GM18858 (cell line): ENCODE measurements around the gene BCL2.
A peak's percentile ranks its signal among the peaks of the same experiment; 100 is the strongest.

Source experiments
- ATAC-seq: cut with Tn5 transposase; IDR thresholded peaks from one replicate; pipeline ENCODE4 v1.9.1; 2021; ENCODE audit not compliant: unreplicated experiment

BCL2 gene

DNA sequence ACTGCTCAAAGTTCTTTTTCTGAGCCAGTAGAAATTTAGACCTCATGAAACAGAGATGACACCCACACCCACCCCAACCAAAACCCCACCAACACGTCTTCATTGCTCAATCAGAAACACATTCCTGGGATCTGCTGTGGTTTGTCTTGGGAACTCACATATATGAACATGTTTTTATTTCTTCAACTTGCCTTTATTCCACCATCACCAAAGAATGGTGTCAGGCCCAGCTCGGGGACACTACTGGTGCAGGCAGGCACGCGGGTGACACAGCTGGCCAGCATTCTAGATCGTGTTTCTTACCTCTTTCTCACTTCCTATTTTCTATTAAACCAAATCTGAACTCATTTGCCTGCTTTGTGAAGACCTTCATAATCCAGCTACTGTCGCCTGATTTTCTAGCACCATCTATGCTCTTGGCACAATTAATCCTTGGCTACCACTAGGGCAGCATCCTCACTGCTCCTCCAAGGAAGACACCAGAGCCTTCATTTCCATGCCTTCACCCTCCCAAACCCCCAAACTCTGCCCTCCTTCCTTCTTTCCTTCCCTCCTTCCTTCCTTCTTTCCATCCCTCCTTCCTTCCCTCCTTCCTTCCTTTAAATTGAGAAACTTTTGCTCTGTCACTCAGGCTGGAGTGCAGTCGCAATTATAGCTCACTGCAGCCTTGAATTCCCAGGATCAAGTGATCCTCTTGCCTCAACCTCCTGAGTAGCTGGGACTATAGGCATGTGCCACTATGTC lies 157.1 kb downstream of the BCL2 start:
- ATAC-seq: peak; percentile 18

DNA sequence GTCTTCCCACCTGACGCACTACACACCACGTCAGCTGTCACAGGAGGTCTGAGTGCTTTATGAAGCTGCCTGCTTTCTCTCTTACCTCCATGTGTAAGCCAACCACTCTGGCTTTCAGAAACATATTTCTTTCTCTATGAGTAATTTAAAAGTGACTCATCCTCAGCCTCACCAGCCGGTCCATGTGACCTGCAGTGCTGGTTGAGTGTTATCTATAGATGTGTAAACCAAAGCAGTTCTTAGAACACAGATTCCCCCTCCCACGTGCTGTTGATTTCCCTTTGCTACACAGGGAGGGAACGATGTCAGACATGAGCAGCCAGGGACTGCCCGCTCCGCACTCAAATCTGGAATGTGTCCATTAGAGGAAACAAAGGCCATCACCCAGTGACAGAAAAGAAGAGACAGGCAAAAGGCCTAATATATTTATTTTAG lies 157.8 kb downstream of the BCL2 start:
- peak; percentile 44 for ATAC-seq

DNA sequence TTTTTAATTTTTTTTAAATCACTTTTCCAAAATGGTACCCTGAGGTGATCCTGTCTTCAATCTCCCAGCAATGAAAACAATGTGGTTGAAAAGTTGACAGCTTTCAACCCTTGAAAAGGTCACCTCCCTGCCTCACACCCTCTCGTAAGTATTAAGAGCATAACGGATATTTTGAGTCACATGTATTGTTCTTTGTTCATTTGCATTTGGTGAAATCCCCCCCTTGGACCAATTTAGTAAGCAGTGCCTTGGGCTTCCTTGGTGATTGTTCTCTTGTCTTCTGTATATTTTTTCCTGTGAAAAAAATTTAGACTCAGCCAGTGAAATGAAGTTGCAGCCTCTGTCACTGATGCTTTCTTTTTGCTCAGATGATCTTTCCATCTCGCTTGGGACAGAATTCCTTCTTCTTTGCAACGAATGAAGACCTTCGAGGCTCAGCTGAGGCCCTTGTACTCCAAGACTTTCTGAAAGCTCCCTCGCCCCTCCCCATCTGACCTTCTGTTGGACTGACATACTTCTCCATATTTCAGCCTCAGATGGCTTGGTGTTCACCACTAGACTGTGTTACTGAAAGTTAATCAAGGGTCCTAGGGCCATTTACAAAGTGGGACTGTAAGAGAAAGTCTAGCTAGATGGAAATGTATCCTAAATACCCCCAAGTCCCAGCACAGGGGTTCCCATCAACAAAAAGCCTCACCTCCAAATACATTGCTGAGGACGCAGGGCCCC lies 158.4 kb downstream of the BCL2 start:
- ATAC-seq: peak; percentile 22

DNA sequence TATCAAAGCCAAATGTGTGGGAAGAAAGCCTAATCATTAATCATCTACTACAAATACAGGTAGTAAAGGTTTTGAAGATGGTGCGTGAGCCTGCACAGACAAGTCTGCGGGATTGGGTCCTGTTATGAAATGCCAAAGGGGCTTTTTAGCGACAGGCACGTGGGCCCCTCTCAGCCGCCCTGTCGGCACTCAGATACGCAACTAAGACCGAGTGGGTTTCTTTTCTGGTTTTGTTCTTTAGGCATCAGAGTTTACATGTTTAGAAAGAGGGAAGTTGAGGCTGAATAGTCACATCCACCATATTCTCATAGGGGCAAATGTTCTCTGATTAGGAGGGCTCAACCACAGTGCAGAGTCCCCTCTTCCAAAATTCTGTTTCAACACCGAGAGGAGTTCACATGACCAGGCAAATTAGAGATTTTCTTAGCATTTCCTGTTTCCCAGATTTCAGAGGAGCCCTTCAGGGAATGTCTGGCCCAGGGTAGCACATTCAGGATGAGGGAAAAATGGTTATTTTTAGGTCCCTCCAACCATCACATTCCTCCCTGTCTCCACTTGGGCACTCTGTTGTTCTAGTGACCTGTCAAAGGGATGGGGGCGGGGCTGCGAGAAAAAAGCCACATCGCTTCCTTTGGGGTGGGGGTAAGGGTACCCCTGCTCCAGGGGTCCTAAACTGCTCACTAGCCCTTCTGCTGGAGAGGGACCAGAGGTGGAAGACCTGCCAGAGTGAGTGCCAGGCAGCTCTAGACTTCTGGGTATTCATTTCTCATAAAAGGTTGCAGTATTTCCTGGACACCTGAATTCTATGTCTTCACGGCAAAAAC lies 159.2 kb downstream of the BCL2 start:
- ATAC-seq: no peak

DNA sequence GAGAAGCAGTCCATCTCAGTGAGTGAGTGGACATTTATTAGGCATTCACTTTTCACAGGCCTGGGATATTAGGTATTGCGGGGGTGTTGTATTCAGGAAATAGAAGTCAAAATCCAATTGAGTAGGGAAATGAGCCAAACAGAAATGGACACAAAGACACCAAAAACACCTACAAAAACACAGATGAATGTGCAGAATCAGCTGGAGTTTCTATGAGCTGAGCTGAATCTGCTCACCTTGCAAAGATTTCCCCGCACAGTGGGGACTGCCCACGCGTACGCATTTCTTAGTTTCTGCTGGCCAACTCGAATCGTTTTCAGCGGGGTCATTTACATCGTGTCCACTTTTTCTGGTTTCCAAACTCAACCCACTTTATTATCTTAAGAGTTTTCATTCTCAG lies 160.0 kb downstream of the BCL2 start:
- ATAC-seq: no peak

DNA sequence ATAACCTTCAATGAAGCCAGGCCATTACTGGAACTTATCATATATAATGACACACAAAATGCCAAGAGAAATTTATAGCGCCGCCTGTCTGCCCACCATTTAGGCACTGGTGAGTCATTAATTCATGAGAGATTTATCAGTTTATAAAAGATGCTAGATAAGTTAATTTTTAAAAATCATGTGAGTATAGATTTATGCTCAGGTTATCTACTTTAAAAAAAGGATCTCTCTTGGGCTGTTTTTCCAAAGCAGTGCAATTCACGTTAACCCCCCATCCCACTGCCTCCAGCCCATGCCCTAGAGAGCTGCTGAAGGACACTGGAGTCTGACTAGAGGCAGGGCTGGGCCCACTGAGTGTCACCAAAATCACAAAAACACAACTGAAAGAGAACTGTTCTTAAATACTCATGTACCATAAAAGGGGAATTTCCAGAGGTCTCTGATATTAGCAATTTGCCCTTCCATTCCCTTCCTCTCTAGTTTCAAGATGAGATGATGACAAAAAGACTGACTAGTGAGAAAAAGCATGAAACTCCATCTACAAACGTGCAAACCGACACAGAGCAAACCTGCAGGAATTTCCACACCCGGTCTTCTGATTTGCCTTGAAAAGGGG lies 160.8 kb downstream of the BCL2 start:
- peak; percentile 18 for ATAC-seq

DNA sequence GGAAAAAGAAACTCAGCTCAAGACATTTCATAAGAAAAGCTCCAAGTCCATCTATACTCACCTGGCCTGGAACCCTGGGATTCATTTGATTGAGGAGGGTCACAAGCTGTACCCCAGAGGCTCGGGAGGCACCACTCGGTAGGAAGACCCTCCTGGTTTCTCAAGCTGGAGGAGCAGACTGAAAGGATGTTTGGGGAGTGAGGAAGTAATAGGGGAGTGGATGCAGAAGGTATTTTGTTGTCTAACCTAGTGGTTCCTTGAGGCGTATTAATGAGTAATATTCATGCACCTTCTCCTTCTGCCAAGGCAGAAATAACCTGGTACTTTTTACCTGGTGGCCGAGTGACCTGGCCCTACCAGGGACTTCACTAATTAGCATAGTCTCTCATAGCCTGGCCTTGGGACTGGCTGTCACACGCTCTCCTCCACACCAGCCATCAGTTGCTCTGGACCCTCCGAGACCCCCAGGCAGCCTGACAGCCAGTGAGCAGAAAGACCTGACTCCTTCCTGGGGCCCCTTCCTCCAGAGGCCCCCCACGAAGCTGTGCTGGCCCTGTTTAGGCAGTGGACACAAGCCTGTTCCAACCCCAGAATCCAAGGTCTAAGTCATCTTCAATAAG lies 161.4 kb downstream of the BCL2 start:
- ATAC-seq: no peak

DNA sequence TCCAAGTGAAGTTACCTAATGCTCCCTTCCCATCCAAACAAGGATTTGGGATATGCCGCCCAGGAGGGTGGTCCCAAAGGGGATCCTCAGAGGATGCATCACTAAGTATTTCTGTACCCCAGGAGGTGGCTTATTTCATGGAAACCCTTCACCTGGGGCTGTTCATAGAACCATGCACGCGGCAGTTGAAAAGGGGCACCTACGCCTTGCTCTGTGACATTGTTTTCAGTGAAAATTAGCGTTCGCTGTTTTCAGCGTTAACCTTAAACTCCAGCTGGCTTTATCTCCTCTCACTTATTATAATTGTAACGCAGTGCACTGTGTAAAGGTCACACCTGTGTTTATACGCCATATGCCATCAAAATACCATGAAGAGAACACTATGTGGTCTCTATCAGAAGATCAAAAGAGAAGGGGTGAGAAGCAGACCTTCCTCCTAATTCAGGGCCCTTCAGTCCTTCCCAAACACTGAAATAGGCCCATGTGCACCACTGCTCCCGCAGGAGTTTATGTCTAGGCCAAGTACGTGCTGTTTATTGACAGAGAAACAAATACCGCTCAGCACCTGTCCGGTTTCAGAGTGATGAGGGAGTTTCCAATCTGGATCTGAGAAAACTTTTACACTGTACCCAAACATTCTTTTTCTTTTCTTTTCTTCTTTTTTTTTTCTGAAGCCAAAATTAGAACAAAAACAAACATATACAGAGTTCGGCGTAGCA lies 162.1 kb downstream of the BCL2 start:
- ATAC-seq: no peak

DNA sequence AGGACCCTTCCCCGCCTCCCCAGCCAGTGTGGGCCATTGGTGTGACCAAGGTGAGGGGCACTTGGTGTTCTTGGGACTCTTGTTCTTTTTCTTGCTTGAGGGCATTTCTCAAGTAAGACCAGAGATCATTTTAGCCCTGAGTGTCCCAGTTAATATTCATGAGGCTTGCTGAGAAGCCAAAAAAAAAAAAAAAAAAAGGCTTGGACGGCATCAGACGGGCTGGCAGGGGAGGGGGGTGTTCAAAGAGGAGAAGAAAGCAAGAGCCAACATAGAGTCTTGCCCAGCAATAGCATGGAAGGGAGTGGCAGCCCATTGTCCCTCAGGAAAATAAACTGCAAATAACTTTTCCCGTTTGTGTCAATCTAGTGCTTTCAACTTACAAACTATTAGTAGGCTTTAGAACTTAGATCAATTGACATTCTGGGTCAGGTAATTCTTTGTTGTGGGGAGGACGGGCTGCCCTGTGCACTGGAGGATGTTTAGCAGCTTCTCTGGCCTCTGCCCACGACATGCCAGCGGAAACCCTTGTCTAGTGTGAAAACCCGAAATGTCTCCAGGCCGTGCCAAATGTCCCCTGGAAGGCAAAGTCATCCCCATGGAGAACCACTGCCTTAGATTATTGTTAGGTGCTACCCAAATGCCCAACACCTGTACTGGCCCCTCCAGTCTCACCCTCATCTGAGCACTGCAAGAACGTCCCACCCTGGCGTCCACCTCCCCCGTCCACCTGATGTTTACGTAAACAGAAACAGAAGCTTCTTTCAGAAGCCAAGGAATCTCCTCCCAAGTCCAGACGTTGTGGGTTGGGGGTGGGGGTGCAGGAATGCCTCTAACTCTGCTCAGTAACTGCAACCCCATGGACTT lies 163.4 kb downstream of the BCL2 start:
- no peak for ATAC-seq

DNA sequence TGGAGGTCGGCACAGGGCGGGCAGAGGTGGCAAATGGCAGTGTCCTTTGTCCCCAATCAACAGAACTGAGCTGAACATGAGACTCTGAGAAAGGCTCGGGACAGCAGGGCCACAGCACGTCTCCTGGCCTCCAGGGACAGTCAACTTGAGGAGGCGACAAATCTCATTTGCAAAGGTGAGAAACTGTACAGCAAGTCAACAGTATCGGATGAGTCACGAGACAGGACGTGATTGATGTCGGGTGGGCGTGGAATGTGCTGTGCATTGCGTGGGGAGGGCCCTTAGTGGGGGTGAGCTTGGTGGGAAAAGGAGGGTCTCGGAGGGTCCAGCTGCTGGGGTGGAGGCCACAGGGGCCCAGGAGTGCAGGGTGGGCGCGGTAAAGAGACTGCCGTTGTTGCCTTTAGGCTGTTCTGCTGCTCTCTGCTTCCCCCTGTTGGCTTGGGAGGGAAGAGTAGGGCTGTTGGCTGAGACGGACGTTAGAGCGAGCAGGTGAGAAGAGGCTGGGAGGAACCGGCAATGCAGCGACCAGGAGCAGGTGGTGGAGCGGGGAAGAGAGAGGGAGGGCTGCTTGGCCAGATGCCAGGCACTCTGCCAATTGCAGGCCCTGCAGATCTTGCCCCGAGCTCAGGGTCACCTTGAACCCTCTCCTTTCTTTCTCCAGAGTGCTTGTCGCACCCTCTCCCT lies 164.3 kb downstream of the BCL2 start:
- peak; percentile 25 for ATAC-seq

DNA sequence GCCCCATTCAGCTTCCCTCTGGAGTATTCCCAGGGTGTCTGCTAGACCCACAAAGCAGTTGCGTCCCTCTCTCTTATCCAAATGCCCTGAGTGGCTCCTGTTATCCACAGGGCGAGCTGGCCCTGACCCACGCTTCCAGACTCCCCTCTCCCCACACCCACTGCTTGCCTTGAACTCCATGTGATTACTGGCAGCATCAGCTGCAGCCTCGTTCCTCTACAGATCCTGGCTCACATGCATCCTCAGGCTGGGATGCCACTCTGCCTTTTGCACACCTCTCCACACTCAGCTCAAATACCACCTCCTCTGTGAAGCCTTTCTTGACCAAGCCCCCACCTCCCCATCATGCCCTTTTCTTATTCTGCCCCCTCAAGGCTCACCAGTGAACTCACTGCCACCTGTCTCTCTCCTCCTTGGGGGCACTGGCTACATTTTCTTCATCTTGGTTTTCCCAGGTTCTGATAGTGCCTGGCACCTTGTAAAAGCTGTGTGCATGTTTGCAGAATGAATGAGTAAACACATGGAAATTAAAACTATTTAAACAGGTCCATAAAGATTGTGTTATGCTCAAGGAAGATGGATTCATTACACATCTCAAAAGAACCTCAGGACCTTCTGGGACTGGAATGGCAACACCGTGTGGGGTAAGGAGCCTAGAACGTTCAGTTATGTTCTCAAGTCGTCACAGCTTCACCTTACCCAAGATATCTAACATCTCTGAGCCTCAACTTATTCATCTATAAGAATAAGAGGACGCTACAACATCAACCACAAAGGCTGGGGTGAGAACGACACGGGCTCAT lies 165.0 kb downstream of the BCL2 start:
- ATAC-seq: no peak

DNA sequence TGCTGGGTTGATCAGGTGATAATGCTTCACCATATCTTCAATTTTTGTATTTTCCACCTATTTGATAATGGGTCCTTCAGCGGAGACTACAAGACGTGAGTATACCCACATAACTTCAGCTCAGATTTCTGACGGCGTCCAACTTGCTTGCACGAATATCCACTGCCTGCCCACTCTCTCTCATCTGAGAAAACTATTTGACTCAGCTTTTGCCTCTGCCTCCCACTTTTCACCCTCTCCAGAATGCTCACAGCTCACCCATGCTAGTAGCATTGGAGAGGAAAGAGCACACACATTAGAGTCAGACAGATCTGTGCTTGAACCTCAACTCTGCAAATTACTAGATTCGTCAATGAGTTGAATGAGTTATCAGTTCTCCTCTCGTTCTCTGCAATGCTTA lies 166.8 kb downstream of the BCL2 start:
- ATAC-seq: peak; percentile 30

DNA sequence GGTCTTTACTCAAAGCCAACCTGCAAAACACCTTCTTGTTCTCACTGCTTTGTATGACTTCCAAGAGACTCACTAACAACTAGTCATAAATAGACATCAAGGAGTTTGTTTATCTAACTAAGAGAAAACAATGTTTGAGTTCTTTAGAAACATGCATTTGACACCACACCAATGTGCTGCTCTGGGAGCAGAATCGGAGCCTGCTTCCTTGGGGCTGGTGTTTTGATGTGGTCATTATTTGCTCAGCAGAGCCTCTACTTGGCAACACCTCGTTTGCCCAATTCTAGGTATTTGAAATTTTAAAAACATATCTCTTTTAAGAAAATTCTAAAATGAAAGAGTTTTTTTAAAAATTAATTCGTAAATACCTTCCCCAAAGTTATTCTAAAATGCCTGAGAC lies 167.5 kb downstream of the BCL2 start:
- no peak for ATAC-seq

DNA sequence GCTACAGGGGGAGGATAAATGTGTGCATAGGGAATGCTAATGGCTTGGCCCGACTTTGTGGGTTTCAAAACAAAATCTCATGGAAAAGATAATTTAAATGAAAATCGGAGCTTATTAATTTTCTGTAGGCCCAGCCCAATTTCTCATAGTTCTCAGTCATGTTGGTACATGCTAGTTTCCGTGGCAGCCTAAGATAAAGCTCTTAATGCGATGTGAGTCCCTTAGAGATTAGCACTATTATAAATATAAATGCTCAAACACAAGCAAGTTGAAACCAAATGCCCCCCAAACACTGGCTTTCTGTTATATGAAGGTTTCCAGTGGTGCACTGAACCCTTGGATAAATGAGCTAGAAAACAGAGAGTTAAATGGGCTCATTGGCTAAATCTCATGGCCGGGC lies 168.0 kb downstream of the BCL2 start:
- no peak for ATAC-seq

DNA sequence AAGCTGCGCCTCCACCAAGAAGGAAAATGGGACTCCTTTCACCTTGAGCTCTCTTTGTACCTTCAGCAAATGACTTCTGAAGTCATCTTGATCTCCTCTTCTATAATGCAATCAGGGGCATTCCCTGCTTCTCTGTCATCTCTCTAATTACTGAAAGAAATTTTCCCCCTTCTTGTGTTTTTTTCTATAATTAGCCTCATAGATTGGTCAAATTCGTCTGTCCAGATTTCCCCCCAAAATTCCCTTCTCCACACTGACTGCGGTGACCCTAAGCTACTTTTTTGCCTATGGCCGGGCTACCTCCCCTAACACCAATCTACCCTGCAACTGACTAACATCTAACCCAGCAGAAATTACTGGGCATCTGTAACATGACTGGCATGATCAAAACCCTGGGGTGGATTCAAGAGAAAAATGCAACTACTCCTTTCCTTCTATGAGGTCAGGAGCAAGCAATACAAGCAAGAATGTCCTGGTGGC lies 168.6 kb downstream of the BCL2 start:
- ATAC-seq: peak; percentile 22

DNA sequence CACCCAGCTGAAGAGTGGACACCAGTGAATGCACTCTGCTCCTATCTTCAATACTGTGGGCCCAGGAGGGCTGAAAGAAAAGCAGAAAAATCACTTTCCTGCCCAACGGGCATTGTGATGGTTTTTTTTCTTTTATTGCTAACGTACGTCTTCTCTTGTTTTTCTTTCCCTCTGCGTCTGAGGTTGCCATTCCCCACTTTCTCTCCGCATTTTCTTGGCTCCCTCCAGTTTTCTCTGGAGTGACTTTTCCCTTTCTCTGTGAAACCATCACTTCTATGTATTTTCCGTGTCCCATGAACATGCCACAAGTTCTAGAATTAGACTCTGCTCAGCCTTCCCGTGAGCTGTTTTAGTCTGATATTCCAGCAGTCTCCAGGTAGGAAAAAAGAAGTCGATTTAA lies 169.2 kb downstream of the BCL2 start:
- ATAC-seq: no peak

DNA sequence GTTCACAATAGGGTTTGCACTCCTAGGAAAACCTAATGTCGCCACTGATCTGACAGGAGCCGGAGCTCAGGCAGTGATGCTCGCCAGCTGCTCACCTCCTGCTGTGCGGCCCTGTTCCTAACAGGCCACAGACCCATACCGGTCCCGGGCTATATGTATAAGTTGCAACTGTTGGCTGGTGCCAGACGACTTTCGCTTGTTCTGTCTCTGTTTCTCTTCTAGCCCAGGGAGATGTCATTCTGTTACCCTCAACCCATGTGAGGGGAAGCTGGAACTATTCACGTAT lies 170.3 kb downstream of the BCL2 start:
- ATAC-seq: no peak
